H1 (cell line): ENCODE measurements around the gene PDK2. TPM values are rescaled to one million over a fixed set of nuclear protein-coding genes. Genes with fewer than 3 reads are reported as not detected.

Experiments used
- CTCF ChIA-PET: fragments of 300-600 bp; sonication (Branson Sonifier 250); formaldehyde crosslinking; loops from one replicate; lab custom pipeline; 2021; ENCODE audit not compliant: partially characterized antibody; lab: Charles Lee
- POLR2A ChIA-PET: fragments of 300-600 bp; sonication (Branson Sonifier 250); formaldehyde crosslinking; loops from one replicate; lab custom pipeline; 2021; ENCODE audit warnings: inconsistent platforms; ENCODE audit not compliant: partially characterized antibody; lab: Charles Lee
- DNase-seq, 2 experiments: peaks; one replicate each; pipeline versions ENCODE4 v3.0.0 to v3.0.0-alpha.2; 2010 to 2022; ENCODE audit warnings: low spot score in 2 of 2, low read depth in 1 of 2, mixed read lengths in 1 of 2
- FAIRE-seq: peaks from 2 replicates; lab custom pipeline; 2011; peaks lifted over from hg19 to GRCh38; lab: Jason Lieb, UNC
- H2AFZ ChIP-seq: 2 replicates; pipeline ENCODE4 v1.8.1; 2012; ENCODE audit warnings: low read length, inconsistent platforms
- H2AK5ac ChIP-seq: 2 replicates; pipeline ENCODE4 v1.6.1; 2013; ENCODE audit warnings: low read depth, low read length
- H2BK120ac ChIP-seq: replicated peaks from 2 replicates; pipeline ENCODE3; 2013; ENCODE audit warnings: low read depth, low read length, inconsistent platforms
- H2BK12ac ChIP-seq: 2 replicates; pipeline ENCODE4 v1.6.1; 2013; ENCODE audit warnings: low read depth, low read length
- H2BK15ac ChIP-seq: 2 replicates; pipeline ENCODE4 v1.6.1; 2013; ENCODE audit warnings: low read length
- H2BK20ac ChIP-seq: 2 replicates; pipeline ENCODE4 v1.6.1; 2013; ENCODE audit warnings: low read length
- H2BK5ac ChIP-seq: 2 replicates; pipeline ENCODE4 v1.6.1; 2013; ENCODE audit warnings: low read depth, low read length
- H3K14ac ChIP-seq: 2 replicates; pipeline ENCODE4 v1.6.1; 2013; ENCODE audit warnings: inconsistent platforms; ENCODE audit not compliant: insufficient read length
- H3K18ac ChIP-seq: 2 replicates; pipeline ENCODE4 v1.6.1; 2013; ENCODE audit warnings: low read length; ENCODE audit errors: extremely low read depth
- H3K23ac ChIP-seq: 2 replicates; pipeline ENCODE4 v1.6.1; 2013; ENCODE audit warnings: inconsistent platforms; ENCODE audit not compliant: insufficient read length
- H3K23me2 ChIP-seq: 2 replicates; pipeline ENCODE4 v1.6.1; 2013; ENCODE audit warnings: low read depth, low read length
- H3K27ac ChIP-seq: 2 replicates; pipeline ENCODE4 v1.6.1; 2011; ENCODE audit warnings: low read depth, low read length, inconsistent platforms
- H3K27me3 ChIP-seq, 4 experiments: replicated peaks in 1 of 4; 1 replicate in 1 of 4; 2 replicates in 3 of 4; pipeline versions ENCODE4 v1.6.1 to v1.8.1; 2011 to 2013; ENCODE audit warnings: low read length in 3 of 4, mild to moderate bottlenecking in 3 of 4, inconsistent platforms in 2 of 4, mixed read lengths in 2 of 4, moderate library complexity in 1 of 4; ENCODE audit not compliant: control insufficient read depth in 3 of 4, insufficient read depth in 3 of 4; ENCODE audit errors: extremely low read depth in 1 of 4
- H3K36me3 ChIP-seq, 4 experiments: 2 replicates each; pipeline versions ENCODE4 v1.6.1 to v1.8.1; 2011 to 2013; ENCODE audit warnings: mild to moderate bottlenecking in 4 of 4, low read length in 3 of 4, moderate library complexity in 2 of 4, control low read depth in 1 of 4, inconsistent platforms in 1 of 4; ENCODE audit not compliant: insufficient read depth in 4 of 4, control insufficient read depth in 2 of 4
- H3K4ac ChIP-seq: replicated peaks from 2 replicates; pipeline ENCODE3; 2013; ENCODE audit warnings: low read length, low read depth, mixed read lengths, inconsistent platforms; ENCODE audit not compliant: insufficient read length
- H3K4me1 ChIP-seq, 4 experiments: replicated peaks in 1 of 4; 1 replicate in 1 of 4; 2 replicates in 3 of 4; pipeline versions ENCODE4 v1.6.1 to v1.8.1; 2011 to 2013; ENCODE audit warnings: low read length in 3 of 4, inconsistent platforms in 2 of 4, mixed read lengths in 1 of 4; ENCODE audit not compliant: insufficient read depth in 4 of 4, control insufficient read depth in 3 of 4
- H3K4me2 ChIP-seq, 2 experiments: 2 replicates each; pipeline versions ENCODE4 v1.6.1 to v1.8.1; 2011 to 2013; ENCODE audit warnings: low read depth in 2 of 2, low read length in 2 of 2, control low read depth in 1 of 2, inconsistent platforms in 1 of 2, mild to moderate bottlenecking in 1 of 2; ENCODE audit not compliant: insufficient read depth in 1 of 2
- H3K4me3 ChIP-seq, 4 experiments: fragments of 200-600, 300-600 bp in 1 of 4; sonication (generic), shearing (Covaris generic), sonication (Bioruptor Twin) in 1 of 4; 2 replicates each; pipeline versions ENCODE4 v1.5.1 to v1.8.1; 2011 to 2016; ENCODE audit warnings: low read length in 4 of 4, low read depth in 3 of 4, control low read depth in 2 of 4, inconsistent platforms in 2 of 4, mild to moderate bottlenecking in 2 of 4, mixed read lengths in 1 of 4, moderate library complexity in 1 of 4; ENCODE audit not compliant: insufficient read depth in 2 of 4; ENCODE audit errors: extremely low read depth in 1 of 4
- H3K56ac ChIP-seq: replicated peaks from 2 replicates; pipeline ENCODE3; 2013; ENCODE audit warnings: low read depth, mild to moderate bottlenecking, mixed read lengths, low read length, inconsistent platforms; ENCODE audit not compliant: insufficient read length
- H3K79me1 ChIP-seq: 2 replicates; pipeline ENCODE4 v1.6.1; 2013; ENCODE audit warnings: low read depth, low read length, control low read depth
- H3K79me2 ChIP-seq, 2 experiments: 2 replicates each; pipeline versions ENCODE4 v1.6.1 to v1.8.1; 2012 to 2013; ENCODE audit warnings: low read length in 2 of 2, mild to moderate bottlenecking in 2 of 2, inconsistent platforms in 1 of 2; ENCODE audit not compliant: insufficient read depth in 2 of 2, control insufficient read depth in 1 of 2
- H3K9ac ChIP-seq, 4 experiments: replicated peaks in 1 of 4; 1 replicate in 1 of 4; 2 replicates in 3 of 4; pipeline versions ENCODE4 v1.6.1 to v1.8.1; 2011 to 2013; ENCODE audit warnings: low read depth in 3 of 4, low read length in 3 of 4, control low read depth in 2 of 4, mild to moderate bottlenecking in 2 of 4, moderate library complexity in 2 of 4, inconsistent platforms in 1 of 4; ENCODE audit errors: extremely low read depth in 1 of 4
- H3K9me3 ChIP-seq, 2 experiments: 2 replicates each; pipeline versions ENCODE4 v1.6.1 to v1.8.1; 2012 to 2013; ENCODE audit warnings: mild to moderate bottlenecking in 2 of 2, moderate library complexity in 2 of 2, control low read depth in 1 of 2, inconsistent platforms in 1 of 2, low read depth in 1 of 2, low read length in 1 of 2, mixed read lengths in 1 of 2; ENCODE audit not compliant: insufficient read depth in 2 of 2
- H4K20me1 ChIP-seq, 2 experiments: replicated peaks in 1 of 2; 2 replicates each; pipeline versions ENCODE3 to v1.8.1; 2011 to 2013; ENCODE audit warnings: inconsistent platforms in 2 of 2, low read length in 2 of 2, mild to moderate bottlenecking in 1 of 2; ENCODE audit not compliant: insufficient read depth in 2 of 2, control insufficient read depth in 1 of 2
- H4K5ac ChIP-seq: 2 replicates; pipeline ENCODE4 v1.6.1; 2013; ENCODE audit warnings: low read length, low read depth, mixed read lengths, inconsistent platforms; ENCODE audit not compliant: insufficient read length
- H4K8ac ChIP-seq: 2 replicates; pipeline ENCODE4 v1.8.0; 2013; ENCODE audit warnings: mild to moderate bottlenecking, moderate library complexity, low read length, inconsistent platforms; ENCODE audit not compliant: insufficient read depth; ENCODE audit errors: extremely low read depth
- H4K91ac ChIP-seq: replicated peaks from 2 replicates; pipeline ENCODE3; 2013; ENCODE audit warnings: low read length, mixed read lengths, inconsistent platforms; ENCODE audit not compliant: insufficient read length
- BACH1 ChIP-seq: IDR thresholded peaks from 2 replicates; pipeline ENCODE4 v1.6.1; 2012; ENCODE audit warnings: low read length, improper control_type of control experiment
- BCL11A ChIP-seq, 2 experiments: IDR thresholded peaks; one replicate each; pipeline ENCODE4 v1.6.1; 2011; ENCODE audit warnings: low read depth in 2 of 2, low read length in 2 of 2, mild to moderate bottlenecking in 2 of 2
- BRCA1 ChIP-seq: IDR thresholded peaks from 2 replicates; pipeline ENCODE4 v1.6.1; 2012; ENCODE audit warnings: low read depth, low read length, improper control_type of control experiment
- FOSL1 ChIP-seq: IDR thresholded peaks from 2 replicates; pipeline ENCODE4 v1.6.1; 2011; ENCODE audit warnings: mild to moderate bottlenecking, low read depth, low read length, moderate library complexity; ENCODE audit not compliant: insufficient read depth
- RXRA ChIP-seq: IDR thresholded peaks from 2 replicates; pipeline ENCODE4 v1.6.1; 2011; ENCODE audit warnings: low read depth, mild to moderate bottlenecking, low read length, moderate library complexity; ENCODE audit not compliant: insufficient read depth
- TAF1 ChIP-seq: IDR thresholded peaks from 2 replicates; pipeline ENCODE4 v1.6.1; 2011; ENCODE audit warnings: mild to moderate bottlenecking, low read depth, low read length
- TBP ChIP-seq: IDR thresholded peaks from 2 replicates; pipeline ENCODE4 v1.6.1; 2011; ENCODE audit warnings: low read depth, low read length, improper control_type of control experiment
- TEAD4 ChIP-seq: IDR thresholded peaks from 2 replicates; pipeline ENCODE4 v1.6.1; 2012; ENCODE audit warnings: low read depth, low read length, inconsistent platforms, mixed read lengths
- WGBS, 2 experiments: shearing (Covaris generic) in 1 of 2; methylation state at CpG; one replicate each; pipeline versions ENCODE4 v1.1.6 to v1.1.7; 2013 to 2015; ENCODE audit warnings: low lambda C conversion rate in 2 of 2, mixed read lengths in 2 of 2, inconsistent platforms in 1 of 2, low coverage in 1 of 2, missing lambda C conversion rate in 1 of 2; ENCODE audit not compliant: insufficient replicate concordance in 2 of 2, insufficient coverage in 1 of 2, insufficient read length in 1 of 2; ENCODE audit errors: extremely low coverage in 1 of 2, missing lambda C conversion rate in 1 of 2; 5-methylcytosine and 5-hydroxymethylcytosine counted together
- polyA plus RNA-seq, 7 experiments: library from polyadenylated mRNA; depleted of rRNA in 3 of 7; stranded (reverse) in 5 of 7; unstranded in 2 of 7; fragments of >200 nt in 5 of 7; fragments of 200-250 nt in 2 of 7; gene quantifications; 1 replicate in 5 of 7; 2 replicates in 1 of 7; 4 replicates in 1 of 7; pipeline versions ENCODE4 v1.2.1 to v1.2.3, GENCODE V29; 2011 to 2013; ENCODE audit warnings: missing spikeins in 2 of 7, mixed read lengths in 2 of 7
- total RNA-seq: library from RNA; stranded (reverse); fragmentation: NEBNext Ultra II Directional; extraction: Animal tissue kit (Norgen Biotek cat#: 25700); gene quantifications from 2 replicates; pipeline ENCODE4 v1.2.1, GENCODE V29; 2021
- TF ChIP-seq, protein P1 (sequence below): IDR thresholded peaks from 2 replicates; pipeline ENCODE4 v1.6.1; 2011; ENCODE audit warnings: low read length, improper control_type of control experiment

The PDK2 gene
- total and polyA plus RNA-seq, 2 of the 8 experiments (the other 6 are each of a cell fraction or from before 2014, with no cell fraction given) = 18.3 to 121 TPM

DNA sequence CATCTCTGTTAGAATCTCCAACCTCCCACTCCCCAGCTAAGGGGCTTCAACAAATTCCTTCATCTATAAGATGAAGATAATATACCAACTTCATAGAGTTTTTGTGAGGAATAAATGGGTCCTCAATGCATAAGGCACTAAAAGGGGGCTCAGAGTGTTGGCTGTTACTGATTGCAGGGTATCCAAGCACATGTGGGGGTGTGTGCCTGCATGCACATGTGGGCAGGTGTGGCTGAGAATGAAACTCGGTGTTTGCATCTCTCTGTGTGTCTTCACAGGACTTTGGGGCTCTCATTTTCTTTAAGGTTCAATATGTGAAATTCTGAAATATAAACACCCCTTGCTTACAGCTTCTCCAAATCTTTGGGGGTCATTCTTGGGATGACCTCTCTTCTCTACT lies 59.5 kb downstream of the PDK2 start:
- POLR2A ChIA-PET = interaction anchor here (0.9 kb wide), 1 partner anchor 128 kb away, joined by 3 read pairs; no protein-coding TSS in a partner anchor
- no peak overlapping the region for H3K4me2 ChIP-seq
- TF ChIP-seq TBP (no peak), BACH1 (no peak), BRCA1 (no peak), RXRA (no peak), BCL11A (IDR thresholded peaks at IDR 0.05; ENCODE audit: low read depth in 2 of 2, low read length in 2 of 2) (no peak), TEAD4 (no peak), TAF1 (no peak), FOSL1 (no peak)
- TF ChIP-seq, protein P1, sequence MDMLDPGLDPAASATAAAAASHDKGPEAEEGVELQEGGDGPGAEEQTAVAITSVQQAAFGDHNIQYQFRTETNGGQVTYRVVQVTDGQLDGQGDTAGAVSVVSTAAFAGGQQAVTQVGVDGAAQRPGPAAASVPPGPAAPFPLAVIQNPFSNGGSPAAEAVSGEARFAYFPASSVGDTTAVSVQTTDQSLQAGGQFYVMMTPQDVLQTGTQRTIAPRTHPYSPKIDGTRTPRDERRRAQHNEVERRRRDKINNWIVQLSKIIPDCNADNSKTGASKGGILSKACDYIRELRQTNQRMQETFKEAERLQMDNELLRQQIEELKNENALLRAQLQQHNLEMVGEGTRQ = no peak

More for the DNA sequence above, 59.5 kb downstream of the PDK2 start:
- H4K91ac ChIP-seq = no peak overlapping the region
- CTCF ChIA-PET = interaction anchor here (0.9 to 21.5 kb wide), 6 partner anchors 12 to 143 kb away, joined by 3 to 299 read pairs (median 32); partner anchors contain the start of genes PDK2, SAMD14 and SGCA
- WGBS, 2 experiments = 83% methylated on average over 1 of the region's 1 CpG; no CpG with 5 or more reads in 1 of the 2 experiments
- no peaks in the 10 kb centered on the region for H3K36me3 ChIP-seq
- no peak overlapping the region for H3K23ac ChIP-seq
- no peak overlapping the region for H2BK20ac ChIP-seq
- H2BK15ac ChIP-seq = peak overlapping the region; percentile 9; the same call in 1 of the 2 replicates
- H3K9ac ChIP-seq = no peak overlapping the region
- peaks cover 0 to 9% (median 7%) of the 10 kb centered on the region in 4 experiments; a peak in 6 of 7 replicates for H3K4me1 ChIP-seq
- no peak for FAIRE-seq
- no peak overlapping the region for H3K14ac ChIP-seq
- H3K23me2 ChIP-seq = peaks cover 21% of the 10 kb centered on the region
- no peak overlapping the region for H3K56ac ChIP-seq
- no peak overlapping the region for H3K4ac ChIP-seq
- H3K4me3 ChIP-seq = no peak overlapping the region
- no peak overlapping the region for H2BK12ac ChIP-seq
- no peaks in the 10 kb centered on the region for H3K9me3 ChIP-seq
- no peak overlapping the region for H3K18ac ChIP-seq
- no peaks in the 10 kb centered on the region for H3K79me2 ChIP-seq
- no peak overlapping the region for H2AFZ ChIP-seq
- no peak for DNase-seq
- H3K79me1 ChIP-seq = no peaks in the 10 kb centered on the region
- no peak overlapping the region for H4K8ac ChIP-seq
- H2BK120ac ChIP-seq = no peak overlapping the region
- H3K27me3 ChIP-seq = peaks cover 2 to 11% (median 8%) of the 10 kb centered on the region in 4 experiments; a peak in 6 of 7 replicates
- H4K5ac ChIP-seq = no peak overlapping the region
- no peak overlapping the region for H2BK5ac ChIP-seq
- H3K27ac ChIP-seq = no peak overlapping the region; the same call in 1 of the 2 replicates
- H4K20me1 ChIP-seq = no peaks in the 10 kb centered on the region
- no peak overlapping the region; the same call in 1 of the 2 replicates for H2AK5ac ChIP-seq
